A673 (cell line): ENCODE results near the gene LENEP.

Source experiments
- CTCF ChIP-seq: fragments of 300-800, 200-600 bp; sonication (generic); conservative IDR thresholded peaks from 2 replicates; pipeline ENCODE4 v1.5.1; 2017; ENCODE audit warnings: low read depth, mild to moderate bottlenecking, antibody characterized with exemption, low read length, moderate library complexity, mixed read lengths
- EZH2 ChIP-seq: fragments of 200-600 bp; sonication (generic); IDR thresholded peaks from 2 replicates; pipeline ENCODE4 v1.6.1; 2017; ENCODE audit warnings: borderline replicate concordance, low read depth, mild to moderate bottlenecking, mixed read lengths, antibody characterized with exemption, low read length; ENCODE audit not compliant: poor library complexity, severe bottlenecking

- TF ChIP-seq CTCF: no peak
- TF ChIP-seq EZH2: no peak
Measured at GRCh38 chr1:155011437-155012025, 18.1 kb downstream of the LENEP start.
